GM19372 (cell line): ENCODE results near the gene GPR153.

Source experiments
- ATAC-seq: cut with Tn5 transposase; IDR thresholded peaks from one replicate; pipeline ENCODE4 v1.9.1; 2021; ENCODE audit warnings: mild to moderate bottlenecking, low read depth, moderate library complexity; ENCODE audit not compliant: unreplicated experiment

GPR153 gene

GRCh38 chr1:6287431-6287886 lies 26.6 kb upstream of the GPR153 start:
- ATAC-seq: no peak

- no peak for ATAC-seq
These were observed 26.1 kb upstream of the GPR153 start for GRCh38 chr1:6287029-6287428.

GRCh38 chr1:6286266-6286665 lies 25.4 kb upstream of the GPR153 start:
- no peak for ATAC-seq

- ATAC-seq: no peak
These were observed 24.4 kb upstream of the GPR153 start for GRCh38 chr1:6285336-6285735.

- no peak for ATAC-seq
These were observed 21.8 kb upstream of the GPR153 start for GRCh38 chr1:6282577-6283270.

- no peak for ATAC-seq
These were observed 20.9 kb upstream of the GPR153 start for GRCh38 chr1:6281511-6282402.

- ATAC-seq: no peak
These were observed 20.0 kb upstream of the GPR153 start for GRCh38 chr1:6280761-6281451.

GRCh38 chr1:6279613-6280383 lies 18.9 kb upstream of the GPR153 start:
- ATAC-seq: no peak

- no peak for ATAC-seq
These were observed 18.2 kb upstream of the GPR153 start for GRCh38 chr1:6279066-6279465.

- ATAC-seq: no peak
These were observed 17.4 kb upstream of the GPR153 start for GRCh38 chr1:6278263-6278662.

GRCh38 chr1:6276811-6277555 lies 16.1 kb upstream of the GPR153 start:
- no peak for ATAC-seq

GRCh38 chr1:6275826-6276782 lies 15.2 kb upstream of the GPR153 start:
- no peak for ATAC-seq

GRCh38 chr1:6274622-6275139 lies 13.8 kb upstream of the GPR153 start:
- no peak for ATAC-seq

- ATAC-seq: no peak
These were observed 13.2 kb upstream of the GPR153 start for GRCh38 chr1:6274102-6274501.

GRCh38 chr1:6273380-6273891 lies 12.5 kb upstream of the GPR153 start:
- no peak for ATAC-seq

- no peak for ATAC-seq
These were observed 12.0 kb upstream of the GPR153 start for GRCh38 chr1:6272868-6273267.

- ATAC-seq: no peak
These were observed 11.6 kb upstream of the GPR153 start for GRCh38 chr1:6272452-6272851.

GRCh38 chr1:6271554-6271953 lies 10.7 kb upstream of the GPR153 start:
- no peak for ATAC-seq
